Activated naive CD8-positive, alpha-beta T cell treated with anti-CD3 and anti-CD28 coated beads, Interleukin-2, amount 50 U/mL, for 24 hours (primary cell): ENCODE data around the gene SULT1A1.
"Not testable (repeated sequence)": the region's sequence is repeated elsewhere in the genome, so short reads cannot be mapped to it uniquely, and the experiment has no call there.

Source experiments
- ATAC-seq: fragments of 150-1000 bp; cut with Tn5 transposase; one replicate; pipeline ENCODE4 v1.10.0; 2021
- DNase-seq: peaks from one replicate; pipeline ENCODE4 v3.0.0; 2021
- H3K27ac Mint-ChIP-seq: one replicate; pipeline ENCODE4 v1.8.0; 2021; ENCODE audit warnings: mild to moderate bottlenecking, mixed read lengths
- H3K27me3 Mint-ChIP-seq: one replicate; pipeline ENCODE4 v1.8.0; 2021; ENCODE audit warnings: mixed read lengths
- H3K36me3 Mint-ChIP-seq: one replicate; pipeline ENCODE4 v1.8.0; 2021; ENCODE audit warnings: low read depth, mixed read lengths
- H3K4me1 Mint-ChIP-seq: one replicate; pipeline ENCODE4 v1.8.0; 2021; ENCODE audit warnings: mixed read lengths
- H3K4me3 Mint-ChIP-seq: one replicate; pipeline ENCODE4 v1.8.0; 2021; ENCODE audit warnings: mild to moderate bottlenecking, moderate library complexity, mixed read lengths
- H3K9me3 Mint-ChIP-seq: one replicate; pipeline ENCODE4 v1.8.0; 2021; ENCODE audit warnings: mixed read lengths

SULT1A1 gene

GRCh38 chr16:28566233-28566925 is 43.5 kb downstream of the SULT1A1 start:
- not testable (repeated sequence) for DNase-seq, H3K27me3 Mint-ChIP-seq, ATAC-seq, H3K4me3 Mint-ChIP-seq, H3K27ac Mint-ChIP-seq, H3K4me1 Mint-ChIP-seq
- Mint-ChIP-seq H3K36me3 (peaks cover 26% of the 10 kb centered on the region), H3K9me3 (peaks cover 10% of the 10 kb centered on the region)

- DNase-seq (no peak), ATAC-seq (no peak)
- Mint-ChIP-seq H3K4me3 (no peak overlapping the region), H3K36me3 (peaks cover 36% of the 10 kb centered on the region), H3K9me3 (peaks cover 10% of the 10 kb centered on the region), H3K27me3 (no peaks in the 10 kb centered on the region), H3K27ac (no peak overlapping the region), H3K4me1 (peaks cover 20% of the 10 kb centered on the region)
These were observed 46.6 kb downstream of the SULT1A1 start for GRCh38 chr16:28563218-28563617.

GRCh38 chr16:28562199-28562598 is 47.6 kb downstream of the SULT1A1 start:
- DNase-seq, result no peak
- Mint-ChIP-seq H3K9me3 (peaks cover 4% of the 10 kb centered on the region), H3K27me3 (no peaks in the 10 kb centered on the region), H3K27ac (no peak overlapping the region), H3K4me3 (no peak overlapping the region), H3K36me3 (peaks cover 34% of the 10 kb centered on the region), H3K4me1 (peaks cover 24% of the 10 kb centered on the region)
- ATAC-seq, result no peak

GRCh38 chr16:28561557-28562187 is 48.2 kb downstream of the SULT1A1 start:
- DNase-seq, result no peak
- no peak overlapping the region for H3K27ac Mint-ChIP-seq
- H3K4me1 Mint-ChIP-seq, result peaks cover 26% of the 10 kb centered on the region
- H3K36me3 Mint-ChIP-seq, result peaks cover 33% of the 10 kb centered on the region
- no peak overlapping the region for H3K4me3 Mint-ChIP-seq
- H3K9me3 Mint-ChIP-seq, result peaks cover 4% of the 10 kb centered on the region
- no peak for ATAC-seq
- H3K27me3 Mint-ChIP-seq, result no peaks in the 10 kb centered on the region

GRCh38 chr16:28558456-28558855 is 51.4 kb downstream of the SULT1A1 start:
- H3K4me1 Mint-ChIP-seq, result peaks cover 44% of the 10 kb centered on the region
- no peak overlapping the region for H3K27ac Mint-ChIP-seq
- ATAC-seq (no peak), DNase-seq (no peak)
- H3K36me3 Mint-ChIP-seq, result peaks cover 24% of the 10 kb centered on the region
- no peak overlapping the region for H3K4me3 Mint-ChIP-seq
- no peaks in the 10 kb centered on the region for H3K27me3 Mint-ChIP-seq
- no peaks in the 10 kb centered on the region for H3K9me3 Mint-ChIP-seq

- Mint-ChIP-seq H3K4me1 (peaks cover 51% of the 10 kb centered on the region), H3K9me3 (no peaks in the 10 kb centered on the region)
- ATAC-seq, result no peak
These were observed 52.9 kb downstream of the SULT1A1 start for GRCh38 chr16:28556914-28557320.

GRCh38 chr16:28555561-28555960 is 54.3 kb downstream of the SULT1A1 start:
- ATAC-seq (no peak), DNase-seq (no peak)
- Mint-ChIP-seq H3K36me3 (peaks cover 24% of the 10 kb centered on the region), H3K27ac (peak overlapping the region; percentile 46), H3K4me3 (peak overlapping the region; percentile 18), H3K9me3 (no peaks in the 10 kb centered on the region), H3K27me3 (no peaks in the 10 kb centered on the region), H3K4me1 (peaks cover 45% of the 10 kb centered on the region)

More at GRCh38 chr16:28556914-28557320, 52.9 kb downstream of the SULT1A1 start:
- H3K27me3 Mint-ChIP-seq, result no peaks in the 10 kb centered on the region
- peaks cover 24% of the 10 kb centered on the region for H3K36me3 Mint-ChIP-seq
- H3K27ac Mint-ChIP-seq, result no peak overlapping the region
- H3K4me3 Mint-ChIP-seq, result no peak overlapping the region
- DNase-seq, result no peak
